Gastroesophageal sphincter (tissue), 4 donors: Measurements from ENCODE around the gene SRCIN1. TPM values are rescaled to one million over a fixed set of nuclear protein-coding genes. Genes with fewer than 3 reads are reported as not detected.
"Not testable (repeated sequence)": the region's sequence is repeated elsewhere in the genome, so short reads cannot be mapped to it uniquely, and the experiment has no call there.

Source experiments
- ATAC-seq: fragments of 150-250 bp; one replicate; pipeline ENCODE4 v1.9.1; 2016; ENCODE audit warnings: mild to moderate bottlenecking, moderate library complexity
- H3K27ac ChIP-seq, 4 donors: fragments of 200-600 bp; sonication (generic) in 3 of 4; 1 replicate in 3 of 4; 2 replicates in 1 of 4; pipeline ENCODE4 v1.5.1; 2016 to 2019
- H3K27me3 ChIP-seq: fragments of 200-600 bp; sonication (generic); one replicate; pipeline ENCODE4 v1.5.1; 2019
- H3K36me3 ChIP-seq, 2 donors: fragments of 200-600 bp; sonication (generic); one replicate each; pipeline ENCODE4 v1.5.1; 2019; ENCODE audit warnings: control low read depth in 1 of 2
- H3K4me1 ChIP-seq, 3 donors: fragments of 200-600 bp; sonication (generic); 1 replicate in 2 of 3; 2 replicates in 1 of 3; pipeline ENCODE4 v1.5.1; 2016 to 2019; ENCODE audit warnings: control low read depth in 2 of 3
- H3K4me3 ChIP-seq, 2 donors: fragments of 200-600 bp; sonication (generic); one replicate each; pipeline ENCODE4 v1.5.1; 2019; ENCODE audit warnings: mild to moderate bottlenecking in 1 of 2, moderate library complexity in 1 of 2
- H3K9me3 ChIP-seq, 3 donors: fragments of 200-600 bp; sonication (generic); one replicate each; pipeline ENCODE4 v1.5.1; 2017 to 2019; ENCODE audit warnings: control low read depth in 2 of 3
- CTCF ChIP-seq, 4 experiments: fragments of 200-600 bp in 2 of 4; fragments of 450-650 bp in 2 of 4; sonication (generic) in 1 of 4; IDR thresholded peaks; one replicate each; pipeline ENCODE4 v1.5.1; 2017 to 2019; ENCODE audit warnings: antibody characterized with exemption in 4 of 4, mild to moderate bottlenecking in 2 of 4, moderate library complexity in 2 of 4
- EP300 ChIP-seq: sonication (generic); formaldehyde crosslinking; IDR thresholded peaks from one replicate; pipeline ENCODE4 v1.6.1; 2017; ENCODE audit warnings: antibody characterized with exemption, mild to moderate bottlenecking
- POLR2A ChIP-seq, 2 donors: fragments of 450-650 bp; IDR thresholded peaks; one replicate each; pipeline ENCODE4 v1.6.1; 2017; ENCODE audit warnings: antibody characterized with exemption in 2 of 2, mild to moderate bottlenecking in 2 of 2, moderate library complexity in 1 of 2
- POLR2AphosphoS5 ChIP-seq: sonication (generic); formaldehyde crosslinking; IDR thresholded peaks from one replicate; pipeline ENCODE4 v1.6.1; 2017; ENCODE audit warnings: antibody characterized with exemption
- WGBS, 2 donors: methylation state at CpG; one replicate each; pipeline ENCODE4 v1.1.5; 2018; ENCODE audit warnings: low coverage in 1 of 2; 5-methylcytosine and 5-hydroxymethylcytosine counted together
- total RNA-seq, 4 donors: library from RNA; depleted of rRNA; stranded (reverse); fragments of >200 nt; gene quantifications; one replicate each; pipeline ENCODE4 v1.1.0, GENCODE V29; 2016

The SRCIN1 gene
- total RNA-seq, 4 donors from 2014 or later, result 0.67 to 2.6 (median 1.5) TPM

GRCh38 chr17:38508570-38508950 lies 97.2 kb downstream of the SRCIN1 start:
- WGBS, 2 donors, result 83 to 89% methylated on average over 2 to 5 of the region's 6 CpGs
- TF ChIP-seq POLR2A (IDR thresholded peaks at IDR 0.05), result no peak
- no peak for TF ChIP-seq CTCF (IDR thresholded peaks at IDR 0.05)
- TF ChIP-seq POLR2AphosphoS5, result no peak
- no peak for TF ChIP-seq EP300
- no peak for ATAC-seq
- peaks cover 0 to 45% of the 10 kb centered on the region in 2 donors for H3K36me3 ChIP-seq
- peak overlapping the region in 1 of 4 donors; percentile 4 for H3K27ac ChIP-seq
- H3K27me3 ChIP-seq, result no peaks in the 10 kb centered on the region
- no peaks in the 10 kb centered on the region for H3K9me3 ChIP-seq
- no peak overlapping the region for H3K4me3 ChIP-seq
- peaks cover 0 to 36% (median 16%) of the 10 kb centered on the region in 3 donors for H3K4me1 ChIP-seq

GRCh38 chr17:38507921-38508569 lies 97.7 kb downstream of the SRCIN1 start:
- no peaks in the 10 kb centered on the region for H3K27me3 ChIP-seq
- no peaks in the 10 kb centered on the region for H3K9me3 ChIP-seq
- peaks cover 0 to 50% of the 10 kb centered on the region in 2 donors for H3K36me3 ChIP-seq
- ATAC-seq, result no peak
- 83 to 100% methylated on average over 2 of the region's 3 CpGs for whole genome bisulfite sequencing, 2 donors
- H3K27ac ChIP-seq, result peak overlapping the region in 1 of 4 donors; percentile 4
- TF ChIP-seq POLR2AphosphoS5 (no peak), POLR2A (IDR thresholded peaks at IDR 0.05) (no peak), CTCF (IDR thresholded peaks at IDR 0.05) (no peak), EP300 (no peak)
- H3K4me1 ChIP-seq, result peaks cover 0 to 36% (median 16%) of the 10 kb centered on the region in 3 donors
- no peak overlapping the region for H3K4me3 ChIP-seq

GRCh38 chr17:38507436-38507835 lies 98.3 kb downstream of the SRCIN1 start:
- no CpG with 5 or more reads among the region's 3 CpGs for WGBS, 2 donors
- Histone ChIP-seq H3K4me1 (peaks cover 0 to 36% (median 16%) of the 10 kb centered on the region in 3 donors), H3K27me3 (no peaks in the 10 kb centered on the region), H3K9me3 (no peaks in the 10 kb centered on the region), H3K4me3 (no peak overlapping the region), H3K36me3 (peaks cover 0 to 56% of the 10 kb centered on the region in 2 donors), H3K27ac (no peak overlapping the region)
- ATAC-seq, result no peak
- no peak for TF ChIP-seq CTCF (IDR thresholded peaks at IDR 0.05)
- TF ChIP-seq POLR2A (IDR thresholded peaks at IDR 0.05), result no peak
- TF ChIP-seq EP300, result no peak
- no peak for TF ChIP-seq POLR2AphosphoS5

- no peak for ATAC-seq
- Histone ChIP-seq H3K36me3 (peaks cover 0 to 85% of the 10 kb centered on the region in 2 donors), H3K9me3 (no peaks in the 10 kb centered on the region), H3K4me3 (no peak overlapping the region), H3K27ac (no peak overlapping the region), H3K27me3 (no peaks in the 10 kb centered on the region), H3K4me1 (peaks cover 0 to 10% (median 2%) of the 10 kb centered on the region in 3 donors)
- 90% methylated on average over 9 of the region's 14 CpGs; no CpG with 5 or more reads in 1 of the 2 donors for WGBS, 2 donors
- TF ChIP-seq POLR2AphosphoS5 (no peak), CTCF (IDR thresholded peaks at IDR 0.05) (no peak), EP300 (no peak), POLR2A (IDR thresholded peaks at IDR 0.05) (no peak)
These were observed 101.5 kb downstream of the SRCIN1 start for GRCh38 chr17:38504216-38504615.

GRCh38 chr17:38503286-38503913 lies 102.4 kb downstream of the SRCIN1 start:
- ATAC-seq, H3K9me3 ChIP-seq, H3K4me1 ChIP-seq, H3K27me3 ChIP-seq, H3K4me3 ChIP-seq, H3K27ac ChIP-seq: not testable (repeated sequence)
- WGBS, 2 donors, result 80% methylated on average over 9 of the region's 15 CpGs; no CpG with 5 or more reads in 1 of the 2 donors
- peaks cover 0 to 94% of the 10 kb centered on the region in 2 donors for H3K36me3 ChIP-seq

GRCh38 chr17:38501718-38502117 lies 104.0 kb downstream of the SRCIN1 start:
- H3K36me3 ChIP-seq, result peaks cover 0 to 96% of the 10 kb centered on the region in 2 donors
- H3K4me3 ChIP-seq, H3K27me3 ChIP-seq, H3K27ac ChIP-seq, H3K4me1 ChIP-seq, ATAC-seq, H3K9me3 ChIP-seq: not testable (repeated sequence)
- 94 to 100% methylated on average over 2 of the region's 2 CpGs for WGBS, 2 donors

GRCh38 chr17:38499230-38499629 lies 106.5 kb downstream of the SRCIN1 start:
- not testable (repeated sequence) for ATAC-seq, H3K9me3 ChIP-seq, H3K4me1 ChIP-seq, H3K27ac ChIP-seq, H3K4me3 ChIP-seq, H3K27me3 ChIP-seq
- 97% methylated on average over 6 of the region's 10 CpGs; no CpG with 5 or more reads in 1 of the 2 donors for WGBS, 2 donors
- peaks cover 0 to 95% of the 10 kb centered on the region in 2 donors for H3K36me3 ChIP-seq
